MG63 (cell line): ENCODE measurements around the gene PARK7. TPM values are rescaled to one million over a fixed set of nuclear protein-coding genes. Genes with fewer than 3 reads are reported as not detected.

ENCODE experiments used
- DNase-seq: peaks from one replicate; pipeline ENCODE4 v3.0.0-alpha.2; 2020
- H3K27me3 ChIP-seq: fragments of 250-450 bp; sonication (Bioruptor Pico); 2 replicates; pipeline ENCODE4 v1.5.1; 2020; ENCODE audit warnings: mild to moderate bottlenecking, moderate library complexity
- H3K36me3 ChIP-seq: fragments of 250-450 bp; sonication (Bioruptor Pico); 2 replicates; pipeline ENCODE4 v1.5.1; 2020; ENCODE audit warnings: mild to moderate bottlenecking, moderate library complexity
- H3K4me3 ChIP-seq: fragments of 250-450 bp; sonication (Bioruptor Pico); 2 replicates; pipeline ENCODE4 v1.5.1; 2020; ENCODE audit warnings: mild to moderate bottlenecking, moderate library complexity
- H3K9me3 ChIP-seq: fragments of 250-450 bp; sonication (Bioruptor Pico); 2 replicates; pipeline ENCODE4 v1.5.1; 2020; ENCODE audit warnings: mild to moderate bottlenecking, moderate library complexity
- total RNA-seq: library from RNA; depleted of rRNA; stranded (reverse); fragments of >200 nt; shearing (Covaris generic); gene quantifications from 2 replicates; pipeline ENCODE4 v1.2.3, GENCODE V29; 2014; ENCODE audit warnings: low replicate concordance

The PARK7 gene
- total RNA-seq, 1 experiment from 2014 or later, result 398 TPM

DNA sequence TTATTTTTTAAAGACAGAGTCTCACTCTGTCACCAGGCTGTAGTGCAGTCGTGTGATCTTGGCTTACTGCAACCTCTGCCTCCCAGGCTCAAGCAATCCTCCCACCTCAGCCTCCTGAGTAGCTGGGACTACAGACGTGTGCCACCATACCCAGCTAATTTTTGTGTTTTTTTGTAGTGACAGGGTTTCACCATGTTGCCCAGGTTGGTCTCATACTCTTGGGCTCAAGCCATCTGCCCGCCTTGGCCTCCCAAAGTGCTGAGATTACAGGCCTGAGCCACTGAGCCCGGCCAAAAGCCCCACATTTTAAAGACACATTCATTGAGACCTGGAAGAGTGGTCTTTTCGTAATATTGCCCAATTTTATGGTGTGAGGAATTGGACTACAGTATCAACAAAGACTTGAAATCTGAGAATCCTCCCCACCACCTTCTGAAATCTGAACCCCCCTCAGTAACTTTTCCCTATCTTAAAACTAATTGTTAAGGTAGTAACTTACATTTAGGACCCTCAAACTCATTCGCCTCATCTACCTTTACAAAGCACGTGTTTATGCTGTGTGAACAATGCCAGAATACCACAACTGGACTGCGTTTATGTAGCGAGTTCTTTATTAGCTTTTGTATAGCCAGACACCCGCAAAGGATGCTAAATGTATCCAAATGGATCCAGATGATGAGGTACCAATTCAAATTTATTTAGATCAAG is 61.9 kb downstream of the PARK7 start:
- DNase-seq, result no peak
- Histone ChIP-seq H3K27me3 (no peaks in the 10 kb centered on the region), H3K9me3 (no peaks in the 10 kb centered on the region), H3K36me3 (peaks cover 56% of the 10 kb centered on the region), H3K4me3 (peak overlapping the region; percentile 56)

DNA sequence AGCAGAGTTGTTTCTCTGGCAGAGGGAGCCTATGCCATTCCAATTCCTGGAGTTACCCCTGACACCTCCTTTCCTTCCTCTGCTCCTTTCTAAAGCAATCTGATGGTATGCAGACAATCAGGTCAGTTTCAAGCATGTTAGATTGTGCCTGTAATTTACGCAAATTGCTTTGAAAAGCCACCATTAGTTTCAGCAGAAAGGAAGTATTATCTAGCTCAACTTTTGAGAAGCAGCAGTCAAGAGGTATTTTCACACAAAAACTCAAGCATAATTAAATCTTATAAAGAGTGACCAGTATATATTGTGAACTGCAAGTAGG is 62.4 kb downstream of the PARK7 start:
- Histone ChIP-seq H3K36me3 (peaks cover 55% of the 10 kb centered on the region), H3K27me3 (no peaks in the 10 kb centered on the region), H3K4me3 (peak overlapping the region; percentile 56), H3K9me3 (no peaks in the 10 kb centered on the region)
- DNase-seq, result no peak

DNA sequence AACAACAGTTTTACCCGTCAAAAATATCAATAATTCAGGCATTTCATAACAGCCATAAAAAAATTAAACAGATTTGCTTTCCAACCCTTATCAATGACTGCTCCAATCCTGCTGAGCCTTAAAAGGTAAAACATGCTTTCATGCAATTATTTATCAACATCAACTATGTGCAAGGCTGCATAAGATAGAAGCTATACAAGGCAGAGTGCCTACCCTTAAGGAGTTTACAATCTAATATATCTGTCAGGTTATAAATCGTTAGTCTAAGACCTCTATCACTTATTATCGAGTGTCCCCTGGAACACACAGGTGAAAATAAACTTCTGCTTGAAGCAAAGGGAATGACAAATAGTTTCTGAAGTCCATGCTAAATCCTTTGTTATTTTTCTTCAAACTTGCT is 62.8 kb downstream of the PARK7 start:
- peaks cover 53% of the 10 kb centered on the region for H3K36me3 ChIP-seq
- peak overlapping the region; percentile 56 for H3K4me3 ChIP-seq
- no peak for DNase-seq
- H3K9me3 ChIP-seq, result no peaks in the 10 kb centered on the region
- H3K27me3 ChIP-seq, result no peaks in the 10 kb centered on the region

DNA sequence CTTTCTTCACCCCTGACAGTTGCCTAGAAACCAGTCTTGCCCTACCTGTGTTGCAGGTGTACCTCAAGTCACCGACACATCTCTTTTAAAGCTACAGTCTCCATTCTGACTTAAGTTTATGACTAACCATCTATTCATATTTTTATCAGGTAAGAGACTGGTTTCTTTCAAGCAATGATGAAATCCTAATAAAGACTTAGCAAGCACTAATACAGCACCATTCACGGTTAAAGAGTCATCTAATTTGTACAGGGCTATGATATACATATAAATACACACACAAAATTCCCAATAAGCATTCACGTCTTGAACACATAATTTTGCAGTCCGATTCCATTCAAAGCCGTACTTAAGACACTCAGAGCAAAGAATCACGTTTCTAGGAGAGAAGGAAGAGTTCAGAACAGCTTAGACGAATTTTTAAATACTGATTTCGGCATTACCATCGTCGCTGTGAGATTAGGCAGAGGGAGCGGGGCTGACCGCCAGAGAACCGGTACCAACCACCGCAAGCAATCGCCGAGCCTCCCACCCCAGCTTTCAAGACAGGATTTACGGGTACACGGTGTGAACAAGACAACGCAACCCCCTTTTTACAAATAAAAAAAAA is 63.7 kb downstream of the PARK7 start:
- DNase-seq, result no peak
- Histone ChIP-seq H3K9me3 (no peaks in the 10 kb centered on the region), H3K36me3 (peaks cover 44% of the 10 kb centered on the region), H3K4me3 (peak overlapping the region; percentile 56), H3K27me3 (no peaks in the 10 kb centered on the region)

- DNase-seq, result no peak
- Histone ChIP-seq H3K36me3 (peaks cover 40% of the 10 kb centered on the region), H3K9me3 (no peaks in the 10 kb centered on the region), H3K27me3 (no peaks in the 10 kb centered on the region), H3K4me3 (peak overlapping the region; percentile 56)
These were observed 64.2 kb downstream of the PARK7 start for GRCh38 chr1:8025671-8026144.

DNA sequence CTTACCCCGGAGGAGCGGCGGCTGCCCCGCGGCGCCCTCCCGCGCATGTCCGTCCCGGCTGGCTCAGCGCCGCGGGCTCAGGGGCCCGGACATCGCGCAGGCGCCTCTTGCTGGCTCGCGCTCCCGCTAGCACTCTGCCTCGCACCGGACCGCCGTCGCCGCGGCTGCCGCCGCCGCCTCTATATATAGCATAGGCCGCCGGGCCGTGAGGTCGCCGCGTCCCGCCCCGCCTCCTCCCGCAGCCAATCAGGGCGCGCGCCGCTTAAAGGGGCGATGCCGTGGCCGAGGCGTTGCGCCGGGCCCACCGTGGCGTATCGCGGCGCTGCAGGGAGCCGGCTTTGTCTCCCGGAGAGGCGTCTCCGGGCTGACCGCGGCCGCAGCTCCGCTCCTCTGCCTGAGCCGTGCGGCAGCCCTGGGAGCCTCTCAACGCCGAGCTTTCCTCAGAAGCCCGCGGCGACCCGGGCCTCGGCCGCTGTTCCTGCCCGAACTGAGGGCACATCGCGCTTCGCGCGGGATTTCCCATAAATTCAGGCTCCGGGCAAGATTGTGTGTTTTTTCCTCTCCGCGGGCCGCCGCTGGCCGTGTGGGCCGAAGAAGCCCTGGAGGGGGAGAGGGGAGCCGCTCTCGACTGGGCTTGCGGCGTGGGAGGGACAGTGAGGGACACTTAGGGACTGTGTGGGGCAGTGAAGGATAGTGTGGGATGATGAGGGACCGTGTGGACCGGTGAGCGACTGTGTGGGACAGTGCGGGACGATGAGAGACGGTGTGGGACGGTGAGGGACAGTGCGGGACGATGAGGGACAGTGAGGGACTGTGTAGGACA is 64.9 kb downstream of the PARK7 start, which contains the start of gene ERRFI1:
Gene ERRFI1, minus strand, starts transcription at position 157 of the 823 bp plus-strand sequence. CDS start 10,690 bp downstream, outside the sequence.
- DNase-seq, result peak; percentile 95
- peaks cover 34% of the 10 kb centered on the region for H3K36me3 ChIP-seq
- H3K27me3 ChIP-seq, result no peaks in the 10 kb centered on the region
- H3K4me3 ChIP-seq, result peak within 1 kb of the TSS; percentile 56
- H3K9me3 ChIP-seq, result no peaks in the 10 kb centered on the region

GRCh38 chr1:8026976-8027747 is 65.7 kb downstream of the PARK7 start:
- Histone ChIP-seq H3K4me3 (peak overlapping the region; percentile 56), H3K27me3 (no peaks in the 10 kb centered on the region), H3K9me3 (no peaks in the 10 kb centered on the region), H3K36me3 (peaks cover 27% of the 10 kb centered on the region)
- peak; percentile 48 for DNase-seq

DNA sequence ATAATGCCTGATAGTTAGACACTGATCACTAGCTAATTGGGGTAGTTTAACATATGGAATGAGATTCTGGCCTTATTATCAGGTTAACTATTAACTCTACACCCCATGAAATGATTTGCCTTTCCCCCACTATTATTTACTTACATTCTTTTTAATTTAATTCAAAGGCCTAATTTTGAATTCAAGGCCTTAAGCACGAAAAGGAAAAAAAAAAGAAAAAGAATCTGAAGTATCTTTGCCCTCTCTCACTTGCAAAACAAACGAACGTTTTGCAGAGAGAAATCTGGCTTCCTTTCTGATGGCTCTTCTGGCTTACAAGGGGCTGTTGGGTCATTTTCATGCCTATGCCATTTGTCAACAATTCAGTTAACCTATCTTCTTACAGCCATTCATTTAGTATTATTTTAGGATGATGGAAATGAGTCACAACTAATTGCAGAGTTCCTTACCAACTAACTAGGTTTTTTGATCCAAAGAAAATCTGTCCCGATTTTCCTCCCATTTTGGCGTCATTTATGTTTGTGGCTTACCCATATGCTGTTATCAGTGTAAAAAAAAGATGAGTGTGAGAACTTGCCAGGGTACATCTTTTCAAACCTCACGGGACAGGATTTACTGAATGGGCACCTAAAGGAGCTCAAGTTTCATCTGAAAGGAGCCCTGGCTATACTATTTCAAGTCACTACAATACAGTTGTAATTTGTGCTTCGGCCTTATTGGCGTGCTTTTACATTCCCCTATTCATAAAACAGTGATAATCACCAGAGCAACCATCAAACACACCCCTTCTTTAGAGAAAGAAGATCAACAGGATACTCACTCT is 66.4 kb downstream of the PARK7 start:
- no peak overlapping the region for H3K4me3 ChIP-seq
- DNase-seq, result peak; percentile 44
- H3K36me3 ChIP-seq, result peaks cover 20% of the 10 kb centered on the region
- H3K27me3 ChIP-seq, result no peaks in the 10 kb centered on the region
- no peaks in the 10 kb centered on the region for H3K9me3 ChIP-seq

DNA sequence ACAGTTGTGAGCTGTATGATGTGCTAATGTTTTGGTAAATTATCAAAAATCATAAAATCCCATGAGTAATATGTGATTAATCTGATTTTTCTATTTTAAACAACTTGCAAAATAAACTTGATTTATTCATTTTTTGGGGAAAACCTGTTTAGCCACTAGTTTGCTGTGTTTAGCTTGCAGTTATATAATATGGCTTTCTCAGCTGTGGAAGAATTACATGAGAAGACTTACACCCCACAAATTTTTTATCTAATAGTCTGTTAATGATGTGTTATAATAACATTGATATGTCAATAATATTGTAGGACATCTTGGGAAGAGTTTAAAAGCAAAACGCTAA is 67.0 kb downstream of the PARK7 start:
- no peak for DNase-seq
- peaks cover 15% of the 10 kb centered on the region for H3K36me3 ChIP-seq
- no peaks in the 10 kb centered on the region for H3K27me3 ChIP-seq
- H3K9me3 ChIP-seq, result no peaks in the 10 kb centered on the region
- no peak overlapping the region for H3K4me3 ChIP-seq

GRCh38 chr1:8031176-8031785 is 69.8 kb downstream of the PARK7 start:
- Histone ChIP-seq H3K4me3 (no peak overlapping the region), H3K36me3 (no peaks in the 10 kb centered on the region), H3K27me3 (no peaks in the 10 kb centered on the region), H3K9me3 (no peaks in the 10 kb centered on the region)
- no peak for DNase-seq

DNA sequence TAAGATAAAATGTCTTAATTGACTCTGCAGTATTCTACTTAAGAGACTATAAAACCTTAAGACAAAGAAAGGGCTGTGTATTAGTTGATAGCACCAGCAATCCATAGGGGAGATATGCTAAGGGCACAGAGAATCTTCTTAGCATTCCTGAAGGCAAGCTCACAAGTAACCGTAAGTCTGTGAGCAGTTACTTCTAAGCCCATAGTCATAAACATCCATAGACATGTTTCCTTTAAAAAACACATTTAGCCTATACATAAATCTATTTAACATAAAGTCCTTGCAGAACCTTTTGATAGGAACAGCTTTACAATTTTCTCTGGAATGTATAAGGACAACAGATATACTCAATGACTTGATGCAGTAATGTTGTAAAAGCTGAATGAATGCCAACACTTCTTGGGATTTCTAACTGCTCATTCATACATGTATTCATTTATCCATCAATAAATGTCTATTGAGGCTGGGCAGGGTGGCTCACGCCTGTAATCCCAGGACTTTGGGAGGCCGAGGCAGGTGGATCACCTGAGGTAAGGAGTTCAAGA is 70.9 kb downstream of the PARK7 start:
- H3K4me3 ChIP-seq, result no peak overlapping the region
- no peak for DNase-seq
- H3K27me3 ChIP-seq, result no peaks in the 10 kb centered on the region
- no peaks in the 10 kb centered on the region for H3K36me3 ChIP-seq
- no peaks in the 10 kb centered on the region for H3K9me3 ChIP-seq

DNA sequence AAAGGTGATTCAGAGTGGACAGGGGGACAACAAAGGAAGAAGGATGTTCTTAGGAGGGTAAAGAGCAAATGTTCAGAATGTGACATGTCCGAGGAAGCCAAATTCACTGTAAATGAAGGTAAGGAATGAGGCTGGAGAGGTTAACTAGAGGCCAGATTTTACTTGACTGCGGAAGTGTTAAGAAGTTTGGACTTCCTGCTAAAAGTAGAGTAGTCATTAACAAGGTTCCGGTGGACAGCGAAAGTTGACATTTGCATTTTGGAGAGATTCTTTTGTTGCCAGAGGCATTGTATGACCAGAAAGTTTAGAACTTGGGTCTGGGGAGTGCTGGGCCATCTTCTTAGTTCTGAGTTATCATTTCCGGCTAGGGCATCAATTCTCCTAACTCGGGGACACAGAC is 71.8 kb downstream of the PARK7 start:
- DNase-seq, result no peak
- H3K9me3 ChIP-seq, result no peaks in the 10 kb centered on the region
- no peaks in the 10 kb centered on the region for H3K27me3 ChIP-seq
- no peaks in the 10 kb centered on the region for H3K36me3 ChIP-seq
- no peak overlapping the region for H3K4me3 ChIP-seq
